GM18873 (cell line): ENCODE results near the gene DPF3.
"Not testable (repeated sequence)": the region's sequence is repeated elsewhere in the genome, so short reads cannot be mapped to it uniquely, and the experiment has no call there.

ENCODE experiments used
- ATAC-seq: cut with Tn5 transposase; IDR thresholded peaks from one replicate; pipeline ENCODE4 v1.9.1; 2021; ENCODE audit warnings: mild to moderate bottlenecking, moderate library complexity, moderate number of reproducible peaks; ENCODE audit not compliant: unreplicated experiment, low FRiP score

The DPF3 gene

DNA sequence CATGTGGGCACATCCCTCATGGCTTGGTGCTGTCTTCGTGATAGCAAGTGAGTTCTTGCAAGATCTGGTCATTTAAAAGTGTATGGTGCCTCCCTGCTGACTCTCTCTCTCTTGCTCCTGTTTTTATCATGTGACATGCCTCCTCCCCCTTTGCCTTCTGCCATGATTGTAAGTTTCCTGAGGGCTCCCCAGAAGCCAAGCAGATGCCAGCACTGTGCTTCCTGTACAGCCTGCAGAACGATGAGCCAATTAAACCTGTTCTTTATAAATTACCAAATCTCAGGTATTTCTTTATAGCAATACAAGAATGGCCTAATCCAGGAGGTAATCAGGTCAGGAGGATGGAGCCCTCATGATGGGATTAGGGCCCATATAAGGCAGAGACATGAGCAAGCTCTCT is 116.3 kb downstream of the DPF3 start:
- ATAC-seq, result no peak

- ATAC-seq, result no peak
These were observed 117.1 kb downstream of the DPF3 start for GRCh38 chr14:72776701-72777261.

DNA sequence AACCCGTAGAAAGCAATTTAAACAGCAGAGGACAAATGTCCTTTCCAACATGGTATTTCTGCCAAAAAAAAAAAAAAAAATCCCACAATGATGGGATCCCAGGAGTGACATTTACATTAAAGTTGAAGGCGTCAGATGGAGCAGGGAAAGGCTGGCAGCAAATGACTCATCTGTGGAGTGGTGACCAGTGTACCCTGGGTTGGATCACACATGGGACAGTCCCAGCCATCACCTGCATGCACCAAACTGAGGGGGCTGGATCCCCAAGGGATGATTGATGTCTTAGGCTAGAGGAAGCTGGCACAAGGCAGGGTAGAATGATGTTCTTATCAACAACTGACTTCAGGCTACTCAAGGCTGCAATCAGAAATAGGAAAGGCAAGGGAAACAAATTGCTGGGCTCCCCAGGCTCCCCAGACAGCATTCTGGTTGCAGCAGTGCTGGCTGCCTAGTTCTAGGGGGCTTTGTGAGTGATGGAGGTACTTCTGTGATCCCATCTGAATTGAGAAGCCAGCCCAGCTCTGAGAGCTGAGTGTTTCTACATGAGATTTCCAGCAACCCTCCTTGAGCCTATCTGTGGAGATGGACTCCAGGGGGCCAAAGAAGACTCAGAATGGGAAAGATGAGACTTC is 117.9 kb downstream of the DPF3 start:
- ATAC-seq, result no peak

DNA sequence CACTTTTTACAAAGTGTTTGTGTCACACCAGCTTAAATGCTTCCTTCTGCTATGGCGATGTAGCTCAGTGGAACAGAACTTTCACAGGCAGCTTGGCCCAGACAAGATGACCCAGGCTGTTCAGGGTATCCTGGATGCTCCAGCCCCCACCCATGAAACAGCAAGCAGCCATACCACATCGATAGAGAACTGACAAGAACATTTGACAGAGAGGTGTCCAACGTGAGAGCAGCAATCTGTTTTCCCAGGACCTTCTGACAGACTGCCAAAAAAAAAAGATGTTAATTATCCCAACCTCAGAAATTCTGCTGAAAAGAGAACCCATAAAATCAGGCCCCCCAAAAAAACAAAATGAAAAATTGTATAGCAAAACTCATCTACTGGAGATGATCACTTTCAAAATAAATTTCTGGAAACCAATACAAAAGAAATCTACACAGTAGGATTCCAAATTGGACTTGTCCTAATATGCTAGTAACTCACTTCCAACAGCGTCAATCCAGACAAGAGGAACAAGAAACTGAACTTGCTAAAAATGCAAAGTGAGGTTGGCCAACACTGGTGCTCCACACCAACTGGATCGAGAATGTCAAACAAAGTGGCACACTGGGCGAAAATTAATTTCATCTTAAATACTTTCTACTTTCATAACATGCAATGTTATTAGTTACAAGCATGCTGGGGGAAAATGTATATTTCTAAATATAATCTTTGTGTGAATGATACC is 118.8 kb downstream of the DPF3 start:
- ATAC-seq, result no peak

DNA sequence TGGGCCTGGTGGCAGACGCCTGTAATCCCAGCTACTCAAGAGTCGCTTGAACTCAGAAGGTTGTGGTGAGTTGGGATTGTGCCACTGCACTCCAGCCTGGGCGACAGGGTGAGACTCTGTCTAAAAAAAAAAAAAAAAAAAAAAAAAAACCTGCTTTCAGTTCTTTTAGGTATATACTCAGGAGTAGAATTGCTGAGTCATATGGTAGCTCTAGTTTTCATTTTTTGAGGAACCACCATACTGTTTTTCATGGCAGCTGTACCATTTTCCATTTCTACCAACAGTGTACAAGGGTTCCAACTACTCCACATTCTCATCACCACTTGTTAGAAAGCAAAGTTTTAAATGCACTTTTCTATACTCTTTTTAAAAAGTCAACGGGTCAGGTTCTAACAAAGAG is 119.8 kb downstream of the DPF3 start:
- no peak for ATAC-seq

DNA sequence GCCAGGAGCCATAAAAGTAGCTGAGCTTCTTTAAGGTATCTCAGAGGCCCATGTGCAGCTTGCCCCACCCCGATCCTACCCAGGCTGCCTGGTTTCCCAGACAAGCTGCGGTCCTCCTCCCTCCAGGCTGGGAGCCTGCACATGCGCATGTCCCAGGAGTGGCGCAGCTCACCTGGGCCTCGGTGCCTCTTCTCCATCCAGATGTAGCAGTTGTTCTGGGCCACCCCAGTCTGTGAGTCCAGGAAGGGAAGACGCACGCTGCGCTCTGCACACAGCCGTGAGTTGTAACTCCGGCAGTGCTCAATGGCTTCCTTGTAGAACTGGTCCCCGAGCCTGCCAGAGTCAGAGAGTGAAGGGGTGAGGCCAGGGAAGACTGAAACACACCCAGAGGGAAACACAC is 122.3 kb downstream of the DPF3 start:
- no peak for ATAC-seq

GRCh38 chr14:72766296-72766695 is 127.6 kb downstream of the DPF3 start:
- no peak for ATAC-seq

DNA sequence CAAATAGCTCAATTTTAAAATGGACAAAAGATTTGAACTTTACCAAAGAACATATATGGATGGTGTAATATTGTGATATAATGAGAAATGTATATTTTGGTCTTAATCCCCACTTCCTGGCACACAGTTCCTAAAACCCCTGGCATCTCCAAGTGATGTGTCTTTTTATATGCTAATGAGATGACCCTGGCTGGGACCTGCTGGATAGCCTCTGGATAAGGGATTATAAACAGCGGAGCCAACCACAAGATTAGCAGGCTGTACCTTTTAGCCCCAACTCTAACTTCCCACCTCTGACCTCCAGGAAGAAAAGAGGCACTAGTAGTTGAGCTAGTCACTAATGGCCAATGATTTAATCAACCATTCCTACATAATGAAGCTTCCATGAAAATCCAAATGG is 130.0 kb downstream of the DPF3 start:
- no peak for ATAC-seq

DNA sequence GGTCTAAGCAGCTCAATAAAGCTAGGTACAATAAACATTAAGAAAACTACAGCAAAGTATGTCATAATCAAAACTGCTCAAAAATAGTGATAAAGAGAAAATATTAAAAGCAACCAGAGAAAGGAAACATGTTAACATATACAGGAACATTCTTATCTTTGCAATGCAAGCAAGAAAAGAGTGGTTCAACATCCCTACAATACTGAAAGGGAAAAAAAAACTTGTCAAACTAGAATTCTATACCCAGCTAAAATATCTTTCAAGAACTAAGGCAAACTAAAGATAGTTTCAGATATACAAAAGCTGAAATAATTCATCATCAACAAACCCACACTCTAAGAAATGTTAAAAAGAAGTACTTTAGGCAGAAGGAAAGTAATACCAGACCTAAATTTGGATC is 134.2 kb downstream of the DPF3 start:
- ATAC-seq, result no peak

GRCh38 chr14:72758993-72759392 is 134.9 kb downstream of the DPF3 start:
- no peak for ATAC-seq

- ATAC-seq, result no peak
These were observed 135.5 kb downstream of the DPF3 start for GRCh38 chr14:72758420-72758819.

DNA sequence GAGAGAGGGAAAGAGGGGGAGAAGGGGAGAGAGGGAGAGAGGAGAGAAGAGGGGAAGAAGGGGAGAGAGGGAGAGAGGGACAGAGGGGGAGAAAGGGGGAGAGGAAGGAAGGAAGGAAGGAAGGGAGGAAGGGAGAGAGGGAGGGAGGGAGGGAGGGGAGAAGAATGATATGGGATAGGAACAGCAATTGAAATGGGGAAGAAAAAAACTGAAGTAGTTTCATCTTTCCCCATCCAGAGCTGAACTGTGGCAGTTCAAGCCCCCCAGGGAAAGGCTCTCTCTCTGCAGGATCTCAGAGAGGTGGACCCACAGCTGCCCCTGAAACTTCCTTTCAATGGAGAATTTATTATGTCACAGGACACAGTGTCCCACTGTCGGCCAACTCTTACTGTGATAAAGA is 136.9 kb downstream of the DPF3 start:
- no peak for ATAC-seq

GRCh38 chr14:72755766-72756165 is 138.1 kb downstream of the DPF3 start:
- ATAC-seq, result no peak

DNA sequence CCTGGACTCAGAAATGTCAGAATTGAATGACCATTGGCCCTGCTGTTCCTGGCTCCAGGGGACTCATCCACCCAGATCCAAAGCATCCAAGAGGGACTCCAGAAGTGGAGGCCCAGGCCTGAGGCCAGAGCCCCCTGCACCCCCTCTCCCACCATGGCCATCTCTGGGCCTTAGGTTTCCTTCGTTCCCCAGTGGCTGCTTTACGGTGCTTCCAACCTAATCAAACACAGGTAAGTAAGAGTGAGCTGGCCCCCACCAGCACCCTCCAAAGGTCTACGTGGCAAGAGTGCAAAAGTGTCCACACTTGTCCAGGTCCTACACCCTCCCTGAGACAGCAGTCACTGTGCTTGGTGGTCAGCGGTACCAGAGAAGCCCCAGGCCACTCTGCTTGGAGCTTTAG is 139.0 kb downstream of the DPF3 start:
- no peak for ATAC-seq

- no peak for ATAC-seq
These were observed 140.0 kb downstream of the DPF3 start for GRCh38 chr14:72753879-72754400.

GRCh38 chr14:72753044-72753710 is 140.7 kb downstream of the DPF3 start:
- ATAC-seq, result no peak

GRCh38 chr14:72752034-72752412 is 141.9 kb downstream of the DPF3 start:
- ATAC-seq, result no peak

GRCh38 chr14:72751276-72752033 is 142.4 kb downstream of the DPF3 start:
- no peak for ATAC-seq

DNA sequence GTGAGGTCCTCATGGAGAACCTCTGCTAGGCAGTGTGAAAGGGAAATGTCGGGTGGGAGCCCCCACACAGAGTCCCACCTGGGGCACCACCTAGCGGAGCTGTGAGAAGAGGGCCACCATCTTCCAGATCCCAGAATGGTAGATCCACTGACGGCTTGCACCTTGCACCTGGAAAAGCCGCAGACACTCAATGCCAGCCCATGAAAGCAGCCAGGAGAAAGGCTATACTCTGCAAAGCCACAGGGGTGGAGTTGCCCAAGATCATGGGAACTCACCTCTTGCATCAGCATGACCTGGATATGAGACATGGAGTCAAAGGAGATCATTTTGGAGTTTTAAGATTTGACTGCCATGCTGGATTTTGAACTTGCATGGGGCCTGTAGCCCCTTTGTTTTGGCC is 145.0 kb downstream of the DPF3 start:
- not testable (repeated sequence) for ATAC-seq

- ATAC-seq, result no peak
These were observed 146.2 kb downstream of the DPF3 start for GRCh38 chr14:72747652-72748051.
